ENCODE measurements around the gene MBLAC1. TPM values are rescaled to one million over a fixed set of nuclear protein-coding genes. Genes with fewer than 3 reads are reported as not detected.

MBLAC1 gene
- polyA plus RNA-seq, 3 donors, result 0.57 to 0.81 (median 0.59) TPM

DNA sequence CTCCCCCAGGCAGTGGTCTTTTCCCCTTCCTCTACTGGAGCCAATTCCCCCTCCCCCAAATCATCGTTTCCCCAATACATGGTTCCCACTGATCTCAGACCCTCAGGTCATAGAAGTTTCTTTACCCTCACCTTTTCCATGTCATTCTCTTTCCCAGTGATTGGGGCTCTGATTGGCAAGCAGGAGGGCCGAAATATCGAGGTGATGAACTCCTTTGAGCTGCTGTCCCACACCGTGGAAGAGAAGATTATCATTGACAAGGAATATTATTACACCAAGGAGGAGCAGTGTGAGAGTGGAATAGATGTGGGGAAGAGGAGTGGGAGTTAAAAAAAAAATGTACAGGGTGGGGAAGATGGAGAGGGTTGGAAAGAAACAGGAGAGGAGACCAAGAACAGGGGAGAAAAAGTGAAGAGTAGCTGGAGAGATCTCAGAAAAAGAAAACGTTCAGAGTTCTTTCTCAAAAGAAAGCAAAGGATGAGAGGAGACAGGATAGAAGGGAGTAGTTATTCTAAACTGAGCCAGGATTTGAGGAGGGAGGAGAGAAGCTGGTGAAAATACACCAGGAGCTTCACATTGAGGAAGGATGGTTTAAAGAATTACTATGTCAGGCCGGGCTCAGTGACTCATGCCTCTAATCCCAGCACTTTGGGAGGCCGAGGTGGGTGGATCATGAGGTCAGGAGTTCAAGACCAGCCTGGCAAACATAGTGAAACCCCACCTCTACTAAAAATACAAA, 37.1 kb upstream of the MBLAC1 start:
- peak overlapping the region; percentile 98 for H3K4me2 ChIP-seq (replicated peaks; ENCODE audit: extremely low read depth, low read length, poor library complexity, severe bottlenecking)
- peak overlapping the region; percentile 81 for H3K9ac ChIP-seq (ENCODE audit: insufficient read depth, low read length, poor library complexity, severe bottlenecking)
- H3K36me3 Mint-ChIP-seq, result peaks cover 43 to 44% of the 10 kb centered on the region in 2 donors
- no peaks in the 10 kb centered on the region for H4K20me1 ChIP-seq (ENCODE audit: insufficient read depth, low read length)
- DNase-seq, result no peak
- peaks cover 44 to 45% of the 10 kb centered on the region in 2 donors for H3K36me3 ChIP-seq (replicated peaks in 1 of 2; ENCODE audit: control insufficient read depth in 1 of 2, insufficient read depth in 2 of 2, low read length in 2 of 2)
- peaks cover 0 to 4% (median 1%) of the 10 kb centered on the region in 3 donors for H3K27me3 Mint-ChIP-seq (ENCODE audit: low read depth in 3 of 3)
- no peaks in the 10 kb centered on the region for H3K27me3 ChIP-seq (ENCODE audit: control insufficient read depth in 2 of 2, insufficient read depth in 2 of 2, low read length in 2 of 2)
- H3K4me1 ChIP-seq (ENCODE audit: control insufficient read depth in 1 of 2, insufficient read depth in 2 of 2, low read length in 2 of 2), result peaks cover 22 to 33% of the 10 kb centered on the region in 2 donors
- WGBS (ENCODE audit: insufficient coverage), result 50% methylated on average over 2 of the region's 7 CpGs
- H3K27ac ChIP-seq (ENCODE audit: low read depth in 1 of 2, low read length in 2 of 2), result peak overlapping the region in 1 of 2 donors; percentile 78
- H3K4me3 ChIP-seq (replicated peaks in 1 of 3; ENCODE audit: low read depth in 2 of 3, low read length in 3 of 3), result peak overlapping the region; percentile 94 to 96 (median 95)
- TF ChIP-seq, protein P1, sequence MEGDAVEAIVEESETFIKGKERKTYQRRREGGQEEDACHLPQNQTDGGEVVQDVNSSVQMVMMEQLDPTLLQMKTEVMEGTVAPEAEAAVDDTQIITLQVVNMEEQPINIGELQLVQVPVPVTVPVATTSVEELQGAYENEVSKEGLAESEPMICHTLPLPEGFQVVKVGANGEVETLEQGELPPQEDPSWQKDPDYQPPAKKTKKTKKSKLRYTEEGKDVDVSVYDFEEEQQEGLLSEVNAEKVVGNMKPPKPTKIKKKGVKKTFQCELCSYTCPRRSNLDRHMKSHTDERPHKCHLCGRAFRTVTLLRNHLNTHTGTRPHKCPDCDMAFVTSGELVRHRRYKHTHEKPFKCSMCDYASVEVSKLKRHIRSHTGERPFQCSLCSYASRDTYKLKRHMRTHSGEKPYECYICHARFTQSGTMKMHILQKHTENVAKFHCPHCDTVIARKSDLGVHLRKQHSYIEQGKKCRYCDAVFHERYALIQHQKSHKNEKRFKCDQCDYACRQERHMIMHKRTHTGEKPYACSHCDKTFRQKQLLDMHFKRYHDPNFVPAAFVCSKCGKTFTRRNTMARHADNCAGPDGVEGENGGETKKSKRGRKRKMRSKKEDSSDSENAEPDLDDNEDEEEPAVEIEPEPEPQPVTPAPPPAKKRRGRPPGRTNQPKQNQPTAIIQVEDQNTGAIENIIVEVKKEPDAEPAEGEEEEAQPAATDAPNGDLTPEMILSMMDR (IDR thresholded peaks at IDR 0.05), result no peak
- peak overlapping the region; percentile 57 to 91 (median 83) for H3K27ac Mint-ChIP-seq
- H3K9me3 ChIP-seq (replicated peaks in 1 of 2; ENCODE audit: control insufficient read depth in 1 of 2, insufficient read depth in 1 of 2, low read length in 2 of 2), result no peaks in the 10 kb centered on the region
- H3K4me3 Mint-ChIP-seq, result peak overlapping the region; percentile 87 to 92
- H3K9me3 Mint-ChIP-seq, result no peaks in the 10 kb centered on the region
- intact Hi-C loops (cut with micrococcal nuclease), result loop anchor here (10.0 kb wide), 1 partner anchor 75 kb away; the partner anchor contains the start of gene ZKSCAN1 (in 2 of the 2)
- H3K79me2 ChIP-seq (ENCODE audit: insufficient read depth, low read length), result peaks cover 12% of the 10 kb centered on the region
- H2AFZ ChIP-seq (ENCODE audit: insufficient read depth, low read depth, low read length, poor library complexity, severe bottlenecking), result peak overlapping the region; percentile 94
- H3K4me1 Mint-ChIP-seq, result peaks cover 22% of the 10 kb centered on the region

DNA sequence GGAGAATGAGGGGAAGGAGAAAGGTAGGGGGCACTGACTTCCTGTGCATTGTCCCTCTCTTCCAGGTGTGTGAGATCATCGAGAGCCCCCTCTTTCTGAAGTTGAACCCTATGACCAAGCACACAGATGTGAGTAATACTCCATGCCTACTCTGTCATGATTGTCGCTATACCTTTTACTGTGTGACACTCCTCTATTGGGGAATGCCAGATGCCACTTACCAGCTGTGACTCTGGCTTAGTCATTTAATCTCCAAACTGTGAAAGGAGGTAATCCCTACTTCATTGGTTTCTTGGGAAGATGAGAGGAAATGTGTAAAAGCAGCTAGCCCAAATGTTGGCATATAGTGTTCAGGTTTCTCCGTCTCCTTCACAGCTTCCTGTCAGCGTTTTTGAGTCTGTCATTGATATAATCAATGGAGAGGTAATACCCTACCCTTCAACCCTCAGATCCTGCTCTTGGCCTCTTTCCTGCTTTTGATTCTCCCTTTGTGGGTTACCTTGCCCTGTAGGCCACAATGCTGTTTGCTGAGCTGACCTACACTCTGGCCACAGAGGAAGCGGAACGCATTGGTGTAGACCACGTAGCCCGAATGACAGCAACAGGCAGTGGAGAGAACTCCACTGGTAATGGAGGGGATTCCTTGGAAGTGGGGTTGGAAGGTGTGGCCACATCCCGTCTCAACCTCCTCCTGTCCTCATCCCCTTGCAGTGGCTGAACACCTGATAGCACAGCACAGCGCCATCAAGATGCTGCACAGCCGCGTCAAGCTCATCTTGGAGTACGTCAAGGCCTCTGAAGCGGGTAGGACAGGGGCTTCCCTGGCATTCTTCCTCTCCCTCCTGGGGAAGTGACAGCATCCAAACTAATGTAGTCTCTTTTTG, 36.0 kb upstream of the MBLAC1 start:
- Histone ChIP-seq H3K79me2 (ENCODE audit: insufficient read depth, low read length) (peaks cover 12% of the 10 kb centered on the region), H3K4me3 (replicated peaks in 1 of 3; ENCODE audit: low read depth in 2 of 3, low read length in 3 of 3) (no peak overlapping the region), H4K20me1 (ENCODE audit: insufficient read depth, low read length) (no peaks in the 10 kb centered on the region), H3K4me1 (ENCODE audit: control insufficient read depth in 1 of 2, insufficient read depth in 2 of 2, low read length in 2 of 2) (peaks cover 17 to 28% of the 10 kb centered on the region in 2 donors), H3K9ac (ENCODE audit: insufficient read depth, low read length, poor library complexity, severe bottlenecking) (no peak overlapping the region), H3K4me2 (replicated peaks; ENCODE audit: extremely low read depth, low read length, poor library complexity, severe bottlenecking) (no peak overlapping the region), H3K27me3 (ENCODE audit: control insufficient read depth in 2 of 2, insufficient read depth in 2 of 2, low read length in 2 of 2) (no peaks in the 10 kb centered on the region), H3K27ac (ENCODE audit: low read depth in 1 of 2, low read length in 2 of 2) (no peak overlapping the region), H3K36me3 (replicated peaks in 1 of 2; ENCODE audit: control insufficient read depth in 1 of 2, insufficient read depth in 2 of 2, low read length in 2 of 2) (peaks cover 55 to 56% of the 10 kb centered on the region in 2 donors), H2AFZ (ENCODE audit: insufficient read depth, low read depth, low read length, poor library complexity, severe bottlenecking) (no peak overlapping the region), H3K9me3 (replicated peaks in 1 of 2; ENCODE audit: control insufficient read depth in 1 of 2, insufficient read depth in 1 of 2, low read length in 2 of 2) (no peaks in the 10 kb centered on the region)
- TF ChIP-seq, protein P1 (IDR thresholded peaks at IDR 0.05), result no peak
- Mint-ChIP-seq H3K4me1 (peaks cover 18% of the 10 kb centered on the region), H3K9me3 (no peaks in the 10 kb centered on the region), H3K4me3 (no peak overlapping the region), H3K27ac (peak overlapping the region in 3 of 7 donors; percentile 42 to 60 (median 58)), H3K36me3 (peaks cover 55 to 56% of the 10 kb centered on the region in 2 donors), H3K27me3 (ENCODE audit: low read depth in 3 of 3) (peaks cover 0 to 4% (median 1%) of the 10 kb centered on the region in 3 donors)
- 92% methylated on average over 8 of the region's 14 CpGs for WGBS (ENCODE audit: insufficient coverage)
- intact Hi-C loops (cut with micrococcal nuclease), result no loop called here
- DNase-seq, result no peak
